HepG2 (cell line): ENCODE measurements around the gene ARHGEF40. TPM values are rescaled to one million over a fixed set of nuclear protein-coding genes. Genes with fewer than 3 reads are reported as not detected.

Experiments
- DBP ChIP-seq: sonication (generic); formaldehyde crosslinking; IDR thresholded peaks from 2 replicates; pipeline ENCODE4 v1.4.0; 2020; ENCODE audit warnings: missing genetic modification reagents; ENCODE audit errors: not compliant biosample characterization
- ETV5 ChIP-seq: IDR thresholded peaks from 2 replicates; pipeline ENCODE4 v1.6.1; 2018; ENCODE audit warnings: missing biosample characterization, missing genetic modification reagents, inconsistent platforms, borderline replicate concordance
- FIP1L1 ChIP-seq: fragments of 200-400 bp; formaldehyde crosslinking; IDR thresholded peaks from 2 replicates; pipeline ENCODE4 v1.6.1; 2018; ENCODE audit warnings: low read depth, mild to moderate bottlenecking, low read length, moderate library complexity, borderline replicate concordance; ENCODE audit not compliant: insufficient read depth
- KDM1A ChIP-seq: IDR thresholded peaks from 2 replicates; pipeline ENCODE4 v1.6.1; 2016; ENCODE audit warnings: missing compliant biosample characterization
- LCORL ChIP-seq, 2 experiments: fragments of 450-650 bp in 1 of 2; sonication (generic) in 1 of 2; formaldehyde crosslinking in 1 of 2; IDR thresholded peaks; 2 replicates each; pipeline versions ENCODE4 v1.5.0 to v1.6.1; 2017 to 2020; ENCODE audit warnings: antibody characterized with exemption in 1 of 2, missing genetic modification reagents in 1 of 2
- MLLT10 ChIP-seq: sonication (generic); formaldehyde crosslinking; IDR thresholded peaks from 2 replicates; pipeline ENCODE4 v1.4.0; 2020; ENCODE audit warnings: missing genetic modification reagents
- MXD4 ChIP-seq: IDR thresholded peaks from 2 replicates; pipeline ENCODE4 v1.6.1; 2016; ENCODE audit warnings: mild to moderate bottlenecking, missing biosample characterization, missing genetic modification reagents
- PRDM10 ChIP-seq: sonication (generic); formaldehyde crosslinking; IDR thresholded peaks from 2 replicates; pipeline ENCODE4 v1.4.0; 2020; ENCODE audit warnings: low read depth, missing genetic modification reagents
- SMAD1 ChIP-seq: sonication (generic); formaldehyde crosslinking; IDR thresholded peaks from 2 replicates; pipeline ENCODE4 v1.4.0; 2020; ENCODE audit warnings: missing genetic modification reagents, low read depth, mild to moderate bottlenecking, borderline replicate concordance
- SMARCC2 ChIP-seq: fragments of 450-650 bp; IDR thresholded peaks from 2 replicates; pipeline ENCODE4 v1.6.1; 2017; ENCODE audit warnings: antibody characterized with exemption, mild to moderate bottlenecking
- SNAPC2 ChIP-seq: sonication (generic); formaldehyde crosslinking; IDR thresholded peaks from 2 replicates; pipeline ENCODE4 v1.8.1; 2022; ENCODE audit warnings: mild to moderate bottlenecking, missing genetic modification reagents
- SOX6 ChIP-seq, 2 experiments: fragments of 450-650 bp in 1 of 2; sonication (generic) in 1 of 2; formaldehyde crosslinking in 1 of 2; IDR thresholded peaks; 2 replicates each; pipeline versions ENCODE4 v1.4.0 to v1.6.1; 2017 to 2020; ENCODE audit warnings: antibody characterized with exemption in 1 of 2, mild to moderate bottlenecking in 1 of 2, missing genetic modification reagents in 1 of 2
- ZBTB25 ChIP-seq: IDR thresholded peaks from 2 replicates; pipeline ENCODE4 v1.6.1; 2018; ENCODE audit warnings: missing genetic modification reagents
- ZGPAT ChIP-seq: IDR thresholded peaks from 2 replicates; pipeline ENCODE4 v1.6.1; 2016; ENCODE audit warnings: mild to moderate bottlenecking
- ZMYM4 ChIP-seq: sonication (generic); formaldehyde crosslinking; IDR thresholded peaks from 2 replicates; pipeline ENCODE4 v1.8.1; 2023; ENCODE audit warnings: mild to moderate bottlenecking, missing genetic modification reagents
- ZNF530 ChIP-seq: sonication (generic); formaldehyde crosslinking; IDR thresholded peaks from 2 replicates; pipeline ENCODE4 v1.5.0; 2020; ENCODE audit warnings: low read depth, mild to moderate bottlenecking, missing genetic modification reagents
- ZNF572 ChIP-seq: sonication (generic); formaldehyde crosslinking; IDR thresholded peaks from 2 replicates; pipeline ENCODE4 v1.5.1; 2020; ENCODE audit warnings: mild to moderate bottlenecking, missing genetic modification reagents
- ZNF740 ChIP-seq: sonication (generic); formaldehyde crosslinking; IDR thresholded peaks from 2 replicates; pipeline ENCODE4 v1.4.0; 2020; ENCODE audit warnings: missing genetic modification reagents
- ZNF776 ChIP-seq: sonication (generic); formaldehyde crosslinking; IDR thresholded peaks from 2 replicates; pipeline ENCODE4 v1.4.0; 2020; ENCODE audit warnings: mild to moderate bottlenecking, missing genetic modification reagents
- ZNF850 ChIP-seq: sonication (generic); formaldehyde crosslinking; conservative IDR thresholded peaks from 2 replicates; pipeline ENCODE4 v1.9.0; 2021; ENCODE audit warnings: mild to moderate bottlenecking, missing genetic modification reagents
- polyA plus RNA-seq, 8 experiments: library from polyadenylated mRNA; depleted of rRNA in 3 of 8; stranded (reverse) in 7 of 8; unstranded in 1 of 8; fragments of >200 nt; fragmentation: Illumina TruSeq in 4 of 8; extraction: Trizol in 4 of 8; gene quantifications; 2 replicates each; pipeline versions ENCODE4 v1.2.1 to v1.2.3, GENCODE V29; 2011 to 2016; ENCODE audit warnings: low read depth in 4 of 8, missing spikeins in 1 of 8, mixed read lengths in 1 of 8; ENCODE audit not compliant: insufficient read depth in 1 of 8
- total RNA-seq, 5 experiments: library from RNA; depleted of rRNA; stranded (reverse); fragments of >200 nt; fragmentation: Illumina TruSeq; extraction: Trizol; gene quantifications; 2 replicates each; pipeline ENCODE4 v1.2.3, GENCODE V29; 2016; ENCODE audit warnings: low read depth in 1 of 5

The ARHGEF40 gene
- total and polyA plus RNA-seq, 2 of the 13 experiments (the other 11 are each of a cell fraction or from before 2014, with no cell fraction given): 28.1 to 78.1 TPM

- TF ChIP-seq DBP (CRISPR knock-in tag) (no peak), ZNF776 (CRISPR knock-in tag) (no peak), MXD4 (CRISPR knock-in tag) (no peak), ZNF740 (CRISPR knock-in tag) (no peak), SNAPC2 (no peak), PRDM10 (CRISPR knock-in tag) (0 out of 2 replicates have a peak, but pooled peaks have one; percentile 34), KDM1A (CRISPR knock-in tag) (no peak), FIP1L1 (no peak), ETV5 (CRISPR knock-in tag) (peak; percentile 52; the same call in 1 of the 2 replicates), LCORL (IDR thresholded peaks at IDR 0.05) (no peak), LCORL (CRISPR knock-in tag; IDR thresholded peaks at IDR 0.05) (peak; percentile 28; the same call in 1 of the 2 replicates), MLLT10 (CRISPR knock-in tag) (no peak), ZBTB25 (no peak), ZGPAT (0 out of 2 replicates have a peak, but pooled peaks have one; percentile 26), ZNF850 (no peak), SOX6 (IDR thresholded peaks at IDR 0.05) (no peak), SOX6 (CRISPR knock-in tag; IDR thresholded peaks at IDR 0.05) (peak; percentile 50), SMARCC2 (no peak), SMAD1 (CRISPR knock-in tag) (peak; percentile 65; the same call in 1 of the 2 replicates), ZMYM4 (CRISPR knock-in tag) (peak; percentile 24; the same call in 1 of the 2 replicates), ZNF530 (CRISPR knock-in tag) (no peak), ZNF572 (CRISPR knock-in tag) (0 out of 2 replicates have a peak, but pooled peaks have one; percentile 58)
These were observed 31.4 kb upstream of the ARHGEF40 start (continued) for GRCh38 chr14:21038441-21039422.
